GM18507 (cell line): Measurements from ENCODE around the gene TMA7B.

Experiments used
- DNase-seq: peaks from one replicate; pipeline ENCODE4 v3.0.0; 2011; ENCODE audit warnings: low read depth; ENCODE audit not compliant: insufficient read length; ENCODE audit errors: extremely low spot score
- FAIRE-seq: peaks from 2 replicates; lab custom pipeline; 2011; peaks lifted over from hg19 to GRCh38; lab: Jason Lieb, UNC

Gene TMA7B

GRCh38 chr22:39959640-39960447, at the start of gene TMA7B:
TMA7B (plus strand) TSS chr22:39960397; CDS start chr22:39964375, 3,978 bp downstream.
- no peak for FAIRE-seq

GRCh38 chr22:39910876-39911613, 49.2 kb upstream of the TMA7B start:
- DNase-seq (no peak), FAIRE-seq (no peak)

More at GRCh38 chr22:39959640-39960447, at the start of gene TMA7B:
- DNase-seq = no peak

DNA sequence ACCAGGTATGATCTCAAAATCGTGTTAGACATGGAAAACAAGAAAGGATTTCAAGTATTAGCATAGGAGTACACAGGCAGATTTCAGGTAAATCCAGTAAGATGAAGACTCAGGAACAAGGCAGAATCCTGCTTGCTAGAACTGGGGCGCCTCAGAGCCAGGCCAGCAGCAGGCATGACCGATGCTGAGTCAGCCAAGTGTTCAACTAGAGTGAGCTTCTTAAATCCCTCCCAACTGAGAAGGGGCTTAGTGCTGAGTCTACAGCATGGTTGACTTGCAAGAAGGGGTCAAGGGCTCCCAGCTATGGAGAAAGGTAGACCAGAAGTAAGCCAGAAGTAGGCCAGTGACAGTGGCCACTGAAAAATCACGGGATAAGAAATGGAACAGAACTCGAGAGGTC, 46.9 kb upstream of the TMA7B start:
- DNase-seq (no peak), FAIRE-seq (no peak)

- DNase-seq = no peak
- FAIRE-seq = no peak
These were observed 46.3 kb upstream of the TMA7B start for GRCh38 chr22:39913886-39914285.

DNA sequence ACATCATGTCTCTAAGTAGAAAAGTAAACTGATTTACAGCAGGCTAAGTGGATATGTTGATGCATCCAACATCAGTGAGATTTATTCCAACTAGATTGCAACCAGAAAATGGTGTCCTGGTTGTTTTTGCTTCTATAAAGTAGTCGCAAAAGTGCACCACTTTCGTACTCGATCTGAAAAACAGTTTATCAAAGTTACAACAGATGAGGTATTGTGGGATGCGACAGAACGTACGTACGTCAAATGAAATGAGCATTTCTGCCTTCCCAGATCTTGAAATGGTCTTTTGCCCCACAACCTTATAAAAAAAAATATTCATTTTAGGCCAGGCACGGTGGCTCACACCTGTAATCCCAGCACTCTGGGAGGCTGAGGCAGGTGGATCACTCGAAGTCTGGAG, 45.6 kb upstream of the TMA7B start:
- no peak for DNase-seq
- FAIRE-seq = no peak

GRCh38 chr22:39915295-39915726, 44.9 kb upstream of the TMA7B start:
- no peak for FAIRE-seq
- DNase-seq = no peak

DNA sequence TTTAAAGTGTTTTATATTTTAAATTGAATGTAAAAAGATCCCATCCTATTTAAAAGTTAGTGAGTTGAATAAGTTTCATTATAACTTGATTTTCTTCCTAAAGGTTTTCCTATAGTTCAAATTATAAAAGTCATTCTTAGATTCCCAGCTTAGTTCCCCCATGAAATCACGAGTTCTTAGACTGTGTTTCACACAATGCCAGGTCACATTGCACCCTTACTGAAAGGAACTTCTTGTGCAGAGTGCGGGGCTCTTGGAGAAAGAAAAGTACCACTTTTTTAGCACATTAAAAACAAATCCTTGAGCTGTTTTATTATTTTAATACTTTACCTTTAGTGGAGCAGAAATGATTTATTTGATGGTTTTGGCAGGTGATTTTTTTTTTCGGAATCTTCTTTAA, 43.7 kb upstream of the TMA7B start:
- no peak for FAIRE-seq
- DNase-seq = no peak

GRCh38 chr22:39917197-39917643, 43.0 kb upstream of the TMA7B start:
- FAIRE-seq (no peak), DNase-seq (no peak)

GRCh38 chr22:39917776-39918495, 42.3 kb upstream of the TMA7B start:
- DNase-seq (no peak), FAIRE-seq (no peak)

GRCh38 chr22:39920134-39920743, 40.0 kb upstream of the TMA7B start:
- DNase-seq = no peak
- no peak for FAIRE-seq

- DNase-seq (no peak), FAIRE-seq (no peak)
These were observed 36.5 kb upstream of the TMA7B start for GRCh38 chr22:39923696-39924095.

DNA sequence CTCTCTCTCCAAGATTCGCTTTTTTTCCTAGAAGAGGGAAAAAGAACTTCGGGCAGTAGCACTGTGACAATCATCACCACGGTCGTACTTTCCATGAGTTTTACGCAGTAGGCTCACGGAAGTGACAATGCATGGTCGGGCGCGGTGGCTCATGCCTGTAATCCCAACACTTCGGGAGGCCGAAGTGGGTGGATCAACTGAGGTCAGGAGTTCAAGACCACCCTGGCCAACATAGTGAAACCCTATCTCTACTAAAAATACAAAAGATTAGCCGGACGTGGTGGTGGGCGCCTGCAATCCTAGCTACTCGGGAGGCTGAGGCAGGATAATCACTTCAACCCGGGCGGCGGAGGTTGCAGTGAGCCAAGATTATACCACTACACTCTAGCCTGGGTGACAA, 35.9 kb upstream of the TMA7B start:
- no peak for DNase-seq
- no peak for FAIRE-seq

DNA sequence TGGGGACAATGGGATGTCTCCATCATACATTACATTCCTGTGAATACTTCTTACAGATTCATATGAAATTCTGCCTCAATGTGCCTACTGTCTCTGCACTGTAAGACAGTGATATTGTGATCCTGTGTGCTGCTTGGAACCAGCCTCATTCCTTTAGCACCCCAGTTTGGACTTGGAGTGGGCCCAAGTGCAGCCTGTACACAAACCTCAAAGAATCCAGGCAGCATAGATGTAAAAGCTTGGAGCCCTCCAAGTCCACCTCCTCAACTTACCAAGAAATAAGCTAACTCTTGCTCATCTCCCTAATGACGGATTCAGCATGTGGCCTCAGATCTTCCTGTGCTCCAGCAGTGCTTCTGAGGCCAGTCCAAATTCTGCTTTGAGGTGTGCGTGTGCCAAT, 34.9 kb upstream of the TMA7B start:
- DNase-seq (no peak), FAIRE-seq (no peak)

- FAIRE-seq = no peak
- DNase-seq = no peak
These were observed 34.1 kb upstream of the TMA7B start for GRCh38 chr22:39925909-39926679.

DNA sequence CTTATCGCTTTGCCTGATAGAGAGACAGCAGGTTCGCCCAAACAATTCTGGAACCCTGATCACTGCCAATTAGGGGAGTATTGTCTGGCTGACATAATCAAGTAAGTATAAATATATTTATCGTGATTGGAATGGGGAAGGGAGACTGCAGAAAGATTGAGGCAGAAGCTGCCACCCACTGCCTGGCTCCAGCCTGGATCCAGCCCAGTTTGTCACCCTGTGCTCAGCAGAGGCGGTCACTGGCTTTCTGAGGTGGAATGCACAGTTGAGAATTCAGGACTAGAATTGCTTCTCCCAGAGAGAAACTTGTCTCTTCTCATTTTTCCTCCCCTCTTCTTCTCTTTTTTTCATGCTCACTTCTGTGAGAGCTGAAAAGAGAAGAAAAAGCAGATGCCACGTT, 33.4 kb upstream of the TMA7B start:
- FAIRE-seq (no peak), DNase-seq (no peak)

DNA sequence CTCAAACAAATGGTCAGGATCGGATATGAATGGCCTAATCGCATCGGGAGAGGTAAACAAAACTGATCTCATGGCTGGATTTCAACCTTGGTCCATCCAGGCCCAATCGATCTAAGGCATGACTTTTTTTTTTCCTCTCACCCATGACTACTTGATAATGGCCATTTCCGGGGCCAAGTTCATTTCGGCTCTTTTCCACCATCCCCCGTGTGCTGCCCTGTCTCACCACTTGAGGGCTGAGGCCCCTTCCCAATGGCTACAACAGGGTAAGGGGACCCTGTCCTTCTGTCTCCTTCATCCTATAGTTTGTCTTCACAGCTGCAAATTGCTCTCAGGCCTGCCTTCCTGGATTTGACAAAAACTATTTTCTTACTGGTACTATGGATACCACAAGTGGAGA, 32.7 kb upstream of the TMA7B start:
- FAIRE-seq (no peak), DNase-seq (no peak)

DNA sequence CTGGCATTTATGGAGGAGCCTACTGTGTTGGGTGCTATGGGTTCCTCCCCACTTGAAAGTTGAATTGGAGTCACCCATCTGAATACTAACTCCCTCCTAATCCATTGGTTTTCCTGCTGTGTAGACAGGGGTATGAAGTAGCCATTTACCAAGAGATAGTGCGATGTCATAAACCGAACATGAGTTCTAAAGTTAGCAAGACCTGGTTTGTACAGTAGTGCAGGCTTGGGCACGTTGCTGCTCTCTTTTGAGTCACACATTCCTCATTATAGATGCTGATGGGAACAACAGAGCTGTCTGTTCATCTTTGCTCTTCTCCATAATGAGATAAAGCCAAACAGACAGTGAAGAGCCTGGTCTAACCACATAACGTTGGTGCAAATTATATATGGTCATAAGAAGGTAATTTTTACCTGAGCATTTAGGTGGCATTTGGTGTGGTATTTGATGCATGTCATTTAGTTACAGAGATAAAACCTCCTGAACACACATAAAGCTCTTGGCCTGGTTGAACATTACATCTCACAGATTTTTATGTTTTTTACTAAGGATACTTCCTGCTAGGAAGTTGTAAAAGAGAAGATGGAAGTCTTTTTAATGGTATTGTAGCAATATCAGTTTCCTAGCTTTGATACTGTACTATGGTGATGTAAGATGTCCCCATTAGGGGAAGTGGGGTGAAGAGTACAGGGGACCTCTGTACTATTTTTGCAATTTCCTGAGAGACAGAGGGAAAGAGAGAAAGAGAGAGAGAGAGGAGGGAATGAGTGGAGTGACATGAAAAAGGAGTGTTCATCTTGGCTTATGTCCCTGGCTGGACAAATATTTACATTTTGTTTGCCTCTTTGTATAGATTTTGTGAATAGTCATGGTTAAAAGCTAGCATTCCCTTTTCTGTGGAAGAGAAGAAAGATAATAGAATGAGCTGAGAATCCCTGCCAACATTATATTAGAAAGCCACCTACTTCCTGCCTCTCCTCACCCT, 31.4 kb upstream of the TMA7B start:
- FAIRE-seq (no peak), DNase-seq (no peak)

DNA sequence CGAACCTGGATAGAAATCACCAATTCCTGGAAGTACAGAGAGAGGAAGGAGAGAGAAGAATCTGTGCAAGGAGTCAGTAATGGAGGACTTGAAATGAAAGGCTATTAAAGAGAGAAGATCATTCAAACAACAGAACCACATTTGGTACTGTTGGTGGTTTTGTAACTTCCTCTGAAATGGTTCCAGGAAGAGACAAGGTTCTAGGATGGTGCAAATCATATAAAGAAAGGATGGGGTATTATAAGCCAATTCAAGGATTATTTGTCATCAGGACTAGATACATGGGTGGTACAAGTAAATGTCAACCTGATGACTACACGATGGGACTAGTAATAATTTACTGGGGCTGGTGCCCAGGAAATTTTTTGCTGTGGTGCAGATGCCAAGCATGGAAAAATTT, 28.9 kb upstream of the TMA7B start:
- no peak for DNase-seq
- no peak for FAIRE-seq
